Lower leg skin (tissue), 3 donors: ENCODE data around the gene HAVCR1.
"Not testable (repeated sequence)": the region's sequence is repeated elsewhere in the genome, so short reads cannot be mapped to it uniquely, and the experiment has no call there.

ENCODE experiments used
- POLR2A ChIP-seq, 2 donors: fragments of 450-650 bp; IDR thresholded peaks; one replicate each; pipeline ENCODE4 v1.6.1; 2016 to 2017; ENCODE audit warnings: antibody characterized with exemption in 2 of 2, mild to moderate bottlenecking in 1 of 2, moderate library complexity in 1 of 2
- TF ChIP-seq, protein P1 (sequence below), 3 donors: fragments of 450-650 bp; IDR thresholded peaks; one replicate each; pipeline ENCODE4 v1.5.1; 2016; ENCODE audit warnings: antibody characterized with exemption in 3 of 3, mild to moderate bottlenecking in 3 of 3, moderate library complexity in 2 of 3

DNA sequence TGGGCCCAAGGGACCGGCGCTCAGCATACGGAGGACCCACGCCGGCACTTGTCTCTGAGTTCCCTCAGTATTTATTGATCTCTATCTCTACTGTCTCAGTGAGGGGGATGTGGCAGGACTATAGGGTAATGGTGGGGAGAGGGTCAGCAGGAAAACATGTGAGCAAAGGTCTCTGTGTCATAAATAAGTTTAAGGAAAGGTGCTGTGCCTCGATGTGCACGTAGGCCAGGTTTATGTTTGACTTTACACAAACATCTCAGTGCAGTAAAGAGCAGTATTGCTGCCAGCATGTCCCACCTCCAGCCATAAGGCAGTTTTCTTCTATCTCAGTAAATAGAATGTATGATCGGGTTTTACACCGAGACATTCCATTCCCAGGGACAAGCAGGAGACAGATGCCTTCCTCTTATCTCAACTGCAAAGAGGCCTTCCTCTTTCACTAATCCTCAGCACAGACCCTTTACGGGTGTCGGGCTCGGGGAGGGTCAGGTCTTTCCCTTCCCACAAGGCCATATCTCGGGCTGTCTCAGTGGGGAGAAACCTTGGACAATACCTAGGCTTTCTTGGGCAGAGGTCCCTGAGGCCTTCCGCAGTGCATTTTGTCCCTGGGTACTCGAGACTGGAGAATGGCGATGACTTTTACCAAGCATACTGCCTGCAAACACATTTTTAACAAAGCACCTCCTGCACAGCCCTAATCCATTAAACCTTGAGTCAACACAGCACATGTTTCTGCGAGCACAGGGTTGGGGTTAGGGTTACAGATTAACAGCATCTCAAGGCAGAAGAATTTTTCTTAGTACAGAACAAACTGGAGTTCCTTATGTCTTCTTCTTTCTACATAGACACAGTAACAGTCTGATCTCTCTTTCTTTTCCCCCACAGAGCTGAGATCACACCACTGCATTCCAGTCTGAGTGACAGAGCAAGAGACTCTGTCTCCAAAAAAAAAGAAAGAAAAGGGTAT, 24.5 kb downstream of the HAVCR1 start:
- TF ChIP-seq, protein P1, sequence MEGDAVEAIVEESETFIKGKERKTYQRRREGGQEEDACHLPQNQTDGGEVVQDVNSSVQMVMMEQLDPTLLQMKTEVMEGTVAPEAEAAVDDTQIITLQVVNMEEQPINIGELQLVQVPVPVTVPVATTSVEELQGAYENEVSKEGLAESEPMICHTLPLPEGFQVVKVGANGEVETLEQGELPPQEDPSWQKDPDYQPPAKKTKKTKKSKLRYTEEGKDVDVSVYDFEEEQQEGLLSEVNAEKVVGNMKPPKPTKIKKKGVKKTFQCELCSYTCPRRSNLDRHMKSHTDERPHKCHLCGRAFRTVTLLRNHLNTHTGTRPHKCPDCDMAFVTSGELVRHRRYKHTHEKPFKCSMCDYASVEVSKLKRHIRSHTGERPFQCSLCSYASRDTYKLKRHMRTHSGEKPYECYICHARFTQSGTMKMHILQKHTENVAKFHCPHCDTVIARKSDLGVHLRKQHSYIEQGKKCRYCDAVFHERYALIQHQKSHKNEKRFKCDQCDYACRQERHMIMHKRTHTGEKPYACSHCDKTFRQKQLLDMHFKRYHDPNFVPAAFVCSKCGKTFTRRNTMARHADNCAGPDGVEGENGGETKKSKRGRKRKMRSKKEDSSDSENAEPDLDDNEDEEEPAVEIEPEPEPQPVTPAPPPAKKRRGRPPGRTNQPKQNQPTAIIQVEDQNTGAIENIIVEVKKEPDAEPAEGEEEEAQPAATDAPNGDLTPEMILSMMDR (IDR thresholded peaks at IDR 0.05): not testable (repeated sequence)
- TF ChIP-seq POLR2A (IDR thresholded peaks at IDR 0.05): not testable (repeated sequence)
